ENCODE results near the gene ARHGEF4. TPM values are rescaled to one million over a fixed set of nuclear protein-coding genes. Genes with fewer than 3 reads are reported as not detected.

Gene ARHGEF4
- total and polyA plus RNA-seq, 10 of the 15 experiments (the other 5 are each of a cell fraction or from before 2014, with no cell fraction given) = 0.02 to 0.24 (median 0.16) TPM; not detected in 6

DNA sequence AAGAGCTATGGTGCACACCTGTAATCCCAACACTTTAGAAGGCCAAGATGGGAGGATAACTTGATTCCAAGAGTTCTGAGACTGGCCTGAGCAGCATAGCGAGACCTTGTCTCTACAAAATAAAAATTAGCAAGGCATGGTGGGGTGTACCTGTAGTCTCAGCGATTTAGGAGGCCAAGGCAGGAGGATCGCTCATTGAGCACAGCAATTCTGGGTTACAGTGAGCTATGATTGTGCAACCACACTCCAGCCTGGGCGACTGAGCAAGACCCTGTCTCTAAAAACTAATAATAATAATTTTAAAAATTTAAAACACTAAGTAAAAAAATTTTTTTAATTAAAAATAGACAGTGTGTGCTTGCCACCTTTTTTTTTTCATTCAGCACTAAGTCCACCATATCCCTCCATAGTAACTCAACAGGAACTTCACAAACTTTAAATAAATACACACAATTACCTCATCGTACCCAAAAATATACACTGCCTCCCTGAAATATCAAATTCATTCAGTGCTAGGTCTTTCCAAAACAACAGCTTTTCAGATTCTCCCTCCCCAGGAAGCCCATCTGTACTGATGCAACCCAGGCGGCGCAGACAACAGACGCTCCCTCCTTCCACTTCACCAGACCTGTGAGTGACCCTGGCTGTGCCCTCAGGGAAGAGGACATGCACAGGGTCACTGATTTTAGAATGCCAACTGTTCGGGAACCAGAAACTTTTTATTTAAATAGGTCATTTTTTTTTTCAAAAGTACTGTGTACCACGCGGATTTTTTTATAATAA lies 227.0 kb downstream of the ARHGEF4 start:
- no TSS peak for BruUV-seq (replicated peaks)
- SMC1A ChIA-PET (ENCODE audit: uncharacterized antibody, unreplicated experiment) = interaction anchor here (0.5 kb wide), 1 partner anchor 28 kb away, joined by 3 read pairs; no protein-coding TSS in a partner anchor
- H3K79me2 ChIP-seq (ENCODE audit: control insufficient read depth, insufficient read depth, low read length) = peaks cover 17% of the 10 kb centered on the region
- TF ChIP-seq, protein P1, sequence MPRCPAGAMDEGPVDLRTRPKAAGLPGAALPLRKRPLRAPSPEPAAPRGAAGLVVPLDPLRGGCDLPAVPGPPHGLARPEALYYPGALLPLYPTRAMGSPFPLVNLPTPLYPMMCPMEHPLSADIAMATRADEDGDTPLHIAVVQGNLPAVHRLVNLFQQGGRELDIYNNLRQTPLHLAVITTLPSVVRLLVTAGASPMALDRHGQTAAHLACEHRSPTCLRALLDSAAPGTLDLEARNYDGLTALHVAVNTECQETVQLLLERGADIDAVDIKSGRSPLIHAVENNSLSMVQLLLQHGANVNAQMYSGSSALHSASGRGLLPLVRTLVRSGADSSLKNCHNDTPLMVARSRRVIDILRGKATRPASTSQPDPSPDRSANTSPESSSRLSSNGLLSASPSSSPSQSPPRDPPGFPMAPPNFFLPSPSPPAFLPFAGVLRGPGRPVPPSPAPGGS (IDR thresholded peaks at IDR 0.05; ENCODE audit: borderline replicate concordance, insufficient read depth, low read depth, low read length, poor library complexity, severe bottlenecking) = peak; percentile 92
- no peak for TF ChIP-seq FOXK2 (IDR thresholded peaks at IDR 0.05)
- POLR2A ChIA-PET = no interaction called here
- no peaks in the 10 kb centered on the region for H3K4me1 ChIP-seq (ENCODE audit: control insufficient read depth, insufficient read depth, low read length)
- no peaks in the 10 kb centered on the region for H3K27me3 ChIP-seq (replicated peaks in 1 of 2; ENCODE audit: control insufficient read depth in 2 of 2, insufficient read depth in 2 of 2, low read length in 1 of 2)
- no peak overlapping the region for H3K27ac ChIP-seq (ENCODE audit: control insufficient read depth, insufficient read depth)
- H3K4me2 ChIP-seq (ENCODE audit: control insufficient read depth, insufficient read depth) = no peak overlapping the region
- no peak for FAIRE-seq
- peaks cover 15 to 19% of the 10 kb centered on the region in 2 experiments; a peak in 3 of 4 replicates for H3K36me3 ChIP-seq (ENCODE audit: control insufficient read depth in 2 of 2, insufficient read depth in 2 of 2, low read length in 1 of 2)
- H2AFZ ChIP-seq (ENCODE audit: control insufficient read depth, low read depth, low read length) = no peak overlapping the region
- H3K9me3 ChIP-seq (replicated peaks; ENCODE audit: control insufficient read depth, insufficient read depth, low read length) = no peaks in the 10 kb centered on the region
- no peak overlapping the region for H3K9ac ChIP-seq (ENCODE audit: control insufficient read depth, insufficient read depth, low read length)
- in situ Hi-C loops (cut with MboI) = no loop called here
- RAD21 ChIA-PET (ENCODE audit: unreplicated experiment) = no interaction called here
- no peak for DNase-seq (ENCODE audit: low read depth, low spot score)
- 98% methylated on average over 11 of the region's 11 CpGs for WGBS (ENCODE audit: insufficient coverage, insufficient replicate concordance, low lambda C conversion rate, missing lambda C conversion rate)
- no peak overlapping the region for H3K4me3 ChIP-seq
- H4K20me1 ChIP-seq (ENCODE audit: control insufficient read depth, insufficient read depth) = 0 out of 2 replicates have a peak, but pooled peaks cover 4% of the 10 kb centered on the region
- intact Hi-C loops (cut with micrococcal nuclease; ENCODE audit: unreplicated experiment) = no loop called here
- CTCF ChIA-PET = interaction anchor here (0.6 kb wide), 1 partner anchor 426 kb away, joined by 3 read pairs; no protein-coding TSS in a partner anchor
- no peak for ATAC-seq
